Activated T-cell treated with anti-CD3 and anti-CD28 coated beads for 4 hours (primary cell): ENCODE results near the gene CLEC2L.

Experiments used
- DNase-seq: peaks from one replicate; pipeline ENCODE4 v3.0.0-alpha.2; 2020

CLEC2L gene

GRCh38 chr7:139523199-139523941, at the start of gene CLEC2L:
Gene CLEC2L (plus strand): TSS chr7:139523685. CDS start chr7:139523928, 243 bp downstream.
- DNase-seq: no peak

- no peak for DNase-seq
These were observed 47.3 kb upstream of the CLEC2L start for GRCh38 chr7:139476139-139476538.

GRCh38 chr7:139476891-139477290, 46.6 kb upstream of the CLEC2L start:
- DNase-seq: no peak

DNA sequence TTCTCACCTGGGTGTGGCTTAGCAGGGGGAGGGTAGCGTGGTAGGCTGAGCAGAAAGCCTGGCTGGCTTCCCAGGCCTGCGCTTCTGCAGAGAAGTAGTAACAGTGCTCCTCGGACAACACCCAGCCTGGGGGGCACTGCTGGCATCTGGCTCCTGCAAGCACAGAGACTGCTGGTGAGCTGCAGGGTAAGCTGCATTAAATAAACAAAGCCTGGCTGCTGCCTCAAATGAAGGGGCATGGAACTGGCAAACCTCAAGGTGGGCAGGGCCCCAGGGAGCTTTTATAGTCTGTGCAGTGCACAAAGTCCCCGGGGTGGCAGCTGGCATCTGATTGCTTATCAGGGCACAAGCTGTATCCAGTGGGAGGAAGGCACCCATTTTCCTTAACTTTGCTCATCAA, 43.9 kb upstream of the CLEC2L start:
- no peak for DNase-seq

DNA sequence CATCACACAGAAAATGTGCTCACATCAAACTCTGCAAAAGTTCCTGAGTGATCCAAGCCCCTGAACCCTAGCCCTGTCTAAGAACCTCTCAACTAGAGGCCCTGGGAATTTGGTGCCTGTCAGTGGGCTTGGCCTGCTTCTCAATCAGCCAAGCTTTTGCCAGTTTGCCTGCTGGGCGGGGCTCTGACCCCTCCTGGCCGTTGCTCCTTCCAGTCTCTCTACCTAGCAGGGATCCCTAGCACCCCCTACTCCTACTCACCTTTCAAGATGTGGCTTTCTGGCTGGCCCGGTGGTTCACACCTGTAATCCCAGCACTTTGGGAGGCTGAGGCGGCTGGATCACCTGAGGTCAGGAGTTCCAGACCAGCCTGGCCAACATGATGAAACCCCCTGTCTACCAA, 42.1 kb upstream of the CLEC2L start:
- DNase-seq: no peak

DNA sequence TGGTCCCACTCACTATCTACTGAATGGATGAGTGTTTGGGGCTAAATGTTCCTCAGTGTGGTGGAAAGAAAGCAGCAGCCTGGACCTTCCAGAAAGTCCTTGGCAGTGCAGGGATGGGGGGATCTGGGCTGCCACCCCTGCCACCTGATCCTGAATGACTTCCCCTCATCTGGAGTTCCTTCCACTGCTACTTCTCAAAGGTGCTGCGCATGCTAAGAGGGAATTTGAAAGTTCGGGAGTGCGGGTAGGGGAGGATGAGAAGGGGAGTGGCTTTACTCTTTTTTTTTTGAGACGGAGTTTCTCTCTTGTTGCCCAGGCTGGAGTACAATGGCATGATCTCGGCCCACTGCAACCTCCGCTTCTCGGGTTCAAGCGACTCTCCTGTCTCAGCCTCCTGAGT, 41.4 kb upstream of the CLEC2L start:
- no peak for DNase-seq

GRCh38 chr7:139482662-139483466, 40.6 kb upstream of the CLEC2L start:
- no peak for DNase-seq

GRCh38 chr7:139487366-139488080, 36.0 kb upstream of the CLEC2L start:
- no peak for DNase-seq

- DNase-seq: no peak
These were observed 34.7 kb upstream of the CLEC2L start for GRCh38 chr7:139488810-139489209.

GRCh38 chr7:139490130-139490529, 33.4 kb upstream of the CLEC2L start:
- DNase-seq: no peak

DNA sequence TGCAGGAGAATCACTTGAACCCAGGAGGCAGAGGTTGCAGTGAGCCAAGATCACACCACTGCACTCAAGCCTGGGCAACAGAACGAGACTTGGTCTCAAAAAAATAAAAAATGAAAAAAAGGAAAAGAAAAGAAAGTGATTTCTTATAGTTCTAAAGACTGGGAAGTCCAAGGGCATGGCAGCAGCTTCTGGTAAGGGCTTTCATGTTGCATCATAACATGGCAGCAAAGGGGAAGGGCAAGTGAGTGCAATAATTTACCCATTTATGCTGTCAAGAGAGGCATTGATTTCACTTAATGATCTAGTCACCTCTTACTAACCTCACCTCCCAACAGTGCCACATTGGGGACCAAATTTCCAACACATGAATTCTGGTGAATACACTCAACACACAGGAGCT, 31.2 kb upstream of the CLEC2L start:
- DNase-seq: no peak

- no peak for DNase-seq
These were observed 28.5 kb upstream of the CLEC2L start for GRCh38 chr7:139494835-139495579.

GRCh38 chr7:139495580-139496125, 27.8 kb upstream of the CLEC2L start:
- DNase-seq: no peak

- DNase-seq: no peak
These were observed 27.0 kb upstream of the CLEC2L start for GRCh38 chr7:139496528-139496927.

DNA sequence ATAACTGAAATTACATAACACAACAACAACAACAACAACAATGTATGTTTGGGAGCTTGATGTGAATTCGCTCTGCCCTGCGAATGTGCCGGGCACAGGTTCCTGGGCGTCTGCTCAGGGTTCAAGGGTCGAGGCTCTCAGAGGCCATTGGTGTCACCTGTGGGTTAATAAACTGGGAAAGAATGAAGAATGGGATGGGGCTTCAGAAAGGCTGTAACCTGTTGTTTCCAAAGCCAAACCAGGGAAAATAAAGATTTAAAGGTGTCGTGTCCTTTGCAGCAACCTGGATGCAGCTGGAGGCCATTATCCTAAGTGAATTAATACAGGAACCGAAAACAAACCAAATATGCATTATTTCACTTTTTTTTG, 22.7 kb upstream of the CLEC2L start:
- no peak for DNase-seq

DNA sequence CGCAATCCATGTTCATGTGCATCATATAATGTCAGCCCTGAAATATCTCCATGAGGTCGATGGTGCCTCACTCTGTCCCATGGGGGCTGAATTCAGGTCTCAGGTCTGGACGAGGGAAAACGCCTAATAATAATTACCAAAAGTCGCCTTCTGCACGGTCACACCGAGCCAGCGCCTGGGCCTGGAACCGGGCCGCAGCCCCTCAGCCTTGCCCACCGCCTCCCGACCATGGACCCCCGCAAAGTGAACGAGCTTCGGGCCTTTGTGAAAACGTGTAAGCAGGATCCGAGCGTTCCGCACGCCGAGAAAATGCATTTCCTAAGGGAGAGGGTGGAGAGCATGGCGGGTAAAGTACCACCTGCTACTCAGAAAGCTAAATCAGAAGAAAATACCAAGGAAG, 21.3 kb upstream of the CLEC2L start:
- DNase-seq: no peak

DNA sequence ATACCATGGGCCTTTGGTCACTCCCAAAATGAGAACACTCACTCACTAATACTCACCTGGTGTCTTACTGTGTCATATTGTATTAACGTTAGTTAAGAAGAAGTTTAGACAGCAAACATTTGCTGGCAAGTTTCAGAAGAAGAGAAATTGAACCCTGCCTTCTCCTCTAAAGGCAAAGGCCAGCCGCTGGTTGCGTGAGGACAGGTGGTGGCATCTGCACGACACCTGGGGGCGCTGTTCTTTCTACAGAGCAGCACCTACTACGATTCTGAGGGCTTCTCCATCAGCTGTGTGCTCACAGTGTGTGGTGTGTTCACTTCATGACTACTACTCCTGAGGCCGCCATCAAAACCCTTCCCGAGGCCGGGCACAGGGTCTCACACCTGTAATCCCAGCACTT, 17.9 kb upstream of the CLEC2L start:
- no peak for DNase-seq

- DNase-seq: no peak
These were observed 13.9 kb upstream of the CLEC2L start for GRCh38 chr7:139509535-139509934.

GRCh38 chr7:139511315-139511714, 12.2 kb upstream of the CLEC2L start:
- DNase-seq: no peak

GRCh38 chr7:139515266-139515665, 8.2 kb upstream of the CLEC2L start:
- no peak for DNase-seq

DNA sequence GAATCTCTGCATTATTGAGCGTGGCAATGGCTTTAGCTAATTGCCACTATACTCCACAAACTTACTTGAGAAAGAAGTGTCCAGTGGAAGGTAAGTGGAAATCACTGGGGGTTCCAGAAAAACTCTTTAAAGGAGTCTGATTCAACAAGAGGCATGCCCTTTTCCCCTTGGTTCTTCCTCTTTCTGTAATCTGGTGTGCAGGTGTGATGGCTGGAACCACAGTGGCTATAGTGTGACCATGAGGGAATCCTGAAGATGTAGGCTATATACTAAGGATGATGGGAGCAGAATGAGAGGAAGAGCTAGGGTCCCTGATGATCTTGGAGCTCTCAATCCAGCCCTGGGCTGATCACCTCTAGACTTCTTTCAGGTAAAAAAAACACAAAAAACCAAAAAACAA, 2.0 kb upstream of the CLEC2L start:
- DNase-seq: no peak

DNA sequence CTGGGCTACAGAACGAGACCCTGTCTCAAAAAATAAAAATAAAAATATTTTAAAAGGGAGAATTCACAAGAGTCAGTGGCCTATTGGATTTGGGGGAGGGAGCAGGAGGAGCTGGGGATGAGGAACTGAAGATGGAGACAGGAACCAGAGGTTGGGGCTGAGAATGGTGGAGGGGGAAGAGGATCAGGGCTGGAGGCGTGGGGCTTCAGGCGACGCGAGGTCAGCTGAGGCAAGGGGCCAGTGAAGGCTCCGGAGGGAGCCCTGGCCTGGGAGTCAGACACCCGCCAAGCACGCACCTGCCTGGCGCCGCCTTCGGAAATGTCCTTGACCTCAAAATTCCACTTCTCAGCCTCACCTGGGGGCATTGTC, 671 bp upstream of the CLEC2L start:
- no peak for DNase-seq
